GM19099 (cell line): Measurements from ENCODE around the gene TMEM232.

Experiments
- POLR2A ChIP-seq: IDR thresholded peaks from 3 replicates; pipeline ENCODE4 v1.6.1; 2011; ENCODE audit warnings: low read depth; ENCODE audit not compliant: insufficient read length; ENCODE audit errors: extremely low read depth

The TMEM232 gene

GRCh38 chr5:110658006-110658405 is 68.5 kb downstream of the TMEM232 start:
- no peak for TF ChIP-seq POLR2A

GRCh38 chr5:110653231-110653970 is 73.1 kb downstream of the TMEM232 start:
- no peak for TF ChIP-seq POLR2A

- TF ChIP-seq POLR2A: no peak
These were observed 75.0 kb downstream of the TMEM232 start for GRCh38 chr5:110651507-110651906.

GRCh38 chr5:110644357-110644756 is 82.1 kb downstream of the TMEM232 start:
- no peak for TF ChIP-seq POLR2A

- TF ChIP-seq POLR2A: no peak
These were observed 87.2 kb downstream of the TMEM232 start for GRCh38 chr5:110638970-110639902.

- TF ChIP-seq POLR2A: no peak
These were observed 92.0 kb downstream of the TMEM232 start for GRCh38 chr5:110634475-110634874.

GRCh38 chr5:110631236-110631635 is 95.2 kb downstream of the TMEM232 start:
- TF ChIP-seq POLR2A: no peak

- TF ChIP-seq POLR2A: no peak
These were observed 96.1 kb downstream of the TMEM232 start for GRCh38 chr5:110630350-110630749.

- no peak for TF ChIP-seq POLR2A
These were observed 101.0 kb downstream of the TMEM232 start for GRCh38 chr5:110625376-110625999.

- TF ChIP-seq POLR2A: no peak
These were observed 102.6 kb downstream of the TMEM232 start for GRCh38 chr5:110623874-110624273.

GRCh38 chr5:110618941-110619340 is 107.5 kb downstream of the TMEM232 start:
- no peak for TF ChIP-seq POLR2A

- TF ChIP-seq POLR2A: no peak
These were observed 110.5 kb downstream of the TMEM232 start for GRCh38 chr5:110616009-110616408.

- no peak for TF ChIP-seq POLR2A
These were observed 113.7 kb downstream of the TMEM232 start for GRCh38 chr5:110612794-110613247.

- TF ChIP-seq POLR2A: no peak
These were observed 114.7 kb downstream of the TMEM232 start for GRCh38 chr5:110611817-110612216.

- no peak for TF ChIP-seq POLR2A
These were observed 131.6 kb downstream of the TMEM232 start for GRCh38 chr5:110594866-110595265.

GRCh38 chr5:110590187-110590586 is 136.3 kb downstream of the TMEM232 start:
- TF ChIP-seq POLR2A: no peak

GRCh38 chr5:110588286-110588980 is 138.0 kb downstream of the TMEM232 start:
- no peak for TF ChIP-seq POLR2A
